ENCODE data around the gene RPS8.
"Not testable (repeated sequence)": the region's sequence is repeated elsewhere in the genome, so short reads cannot be mapped to it uniquely, and the experiment has no call there.

Gene RPS8

DNA sequence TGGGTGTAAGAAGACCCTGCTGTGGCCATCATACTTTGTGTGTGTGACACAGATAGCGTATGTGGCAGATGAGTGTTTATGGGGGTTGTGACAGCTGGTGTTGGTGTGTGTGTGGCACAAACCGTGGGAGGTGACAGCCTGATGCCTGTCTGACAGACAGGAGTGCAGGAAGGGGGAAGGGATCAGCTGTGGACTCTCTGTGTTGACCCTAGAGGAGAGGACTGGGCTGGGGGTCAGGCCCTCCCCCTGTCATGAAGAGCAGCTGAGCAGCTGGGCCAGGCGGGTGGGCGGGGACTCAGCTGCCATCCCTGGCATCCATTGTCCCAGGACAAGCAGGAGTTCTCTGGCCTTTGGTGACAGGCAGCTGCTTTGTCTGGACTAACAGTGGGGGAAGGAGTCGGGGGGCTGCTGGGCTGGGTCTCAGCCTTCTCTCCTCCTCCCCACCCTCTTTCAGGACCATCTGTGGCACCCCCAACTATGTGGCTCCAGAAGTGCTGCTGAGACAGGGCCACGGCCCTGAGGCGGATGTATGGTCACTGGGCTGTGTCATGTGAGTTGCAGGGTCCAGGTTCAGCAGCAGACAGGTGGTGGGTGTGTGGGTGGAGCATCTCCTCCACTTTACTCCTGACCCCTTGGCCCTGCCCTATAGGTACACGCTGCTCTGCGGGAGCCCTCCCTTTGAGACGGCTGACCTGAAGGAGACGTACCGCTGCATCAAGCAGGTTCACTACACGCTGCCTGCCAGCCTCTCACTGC lies 27.1 kb downstream of the RPS8 start:
- in situ Hi-C loops (cut with HindIII; ENCODE audit: low sequenced_read_pairs), result no loop called here

DNA sequence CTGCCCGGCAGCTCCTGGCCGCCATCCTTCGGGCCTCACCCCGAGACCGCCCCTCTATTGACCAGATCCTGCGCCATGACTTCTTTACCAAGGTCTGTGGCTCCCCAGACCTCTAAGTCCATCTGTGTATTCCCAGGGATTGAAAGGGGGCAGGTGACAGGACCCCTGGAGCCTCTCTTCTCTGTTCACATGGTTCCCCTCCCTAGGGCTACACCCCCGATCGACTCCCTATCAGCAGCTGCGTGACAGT lies 27.6 kb downstream of the RPS8 start:
- in situ Hi-C loops (cut with HindIII; ENCODE audit: low sequenced_read_pairs), result no loop called here

DNA sequence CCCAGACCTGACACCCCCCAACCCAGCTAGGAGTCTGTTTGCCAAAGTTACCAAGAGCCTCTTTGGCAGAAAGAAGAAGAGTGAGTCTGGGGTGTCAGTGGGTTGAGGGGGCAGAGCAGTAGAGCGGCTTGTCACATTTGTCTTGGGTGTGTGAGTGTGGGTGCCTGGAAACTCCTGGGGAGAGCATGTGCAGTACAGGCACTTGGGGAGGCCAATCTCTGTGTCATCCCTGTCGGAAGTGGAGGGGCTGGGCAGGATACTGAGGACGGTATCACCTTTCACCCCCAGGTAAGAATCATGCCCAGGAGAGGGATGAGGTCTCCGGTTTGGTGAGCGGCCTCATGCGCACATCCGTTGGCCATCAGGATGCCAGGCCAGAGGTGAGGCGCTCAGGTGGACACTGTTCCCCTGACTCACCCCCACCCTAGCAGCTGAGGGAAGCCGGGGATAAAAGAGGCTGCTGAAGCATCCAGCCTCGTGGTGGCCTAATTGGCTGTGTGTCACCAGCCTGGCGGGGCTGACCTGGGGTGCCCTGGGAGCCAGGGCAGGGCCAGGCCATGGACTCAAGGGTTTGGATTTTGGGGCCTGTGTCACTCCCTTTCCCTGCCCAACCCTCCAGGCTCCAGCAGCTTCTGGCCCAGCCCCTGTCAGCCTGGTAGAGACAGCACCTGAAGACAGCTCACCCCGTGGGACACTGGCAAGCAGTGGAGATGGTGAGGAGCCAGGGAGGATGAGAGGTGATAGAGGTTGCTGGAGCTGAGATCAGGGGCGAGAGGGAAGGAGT lies 28.2 kb downstream of the RPS8 start:
- in situ Hi-C loops (cut with HindIII; ENCODE audit: low sequenced_read_pairs), result no loop called here

DNA sequence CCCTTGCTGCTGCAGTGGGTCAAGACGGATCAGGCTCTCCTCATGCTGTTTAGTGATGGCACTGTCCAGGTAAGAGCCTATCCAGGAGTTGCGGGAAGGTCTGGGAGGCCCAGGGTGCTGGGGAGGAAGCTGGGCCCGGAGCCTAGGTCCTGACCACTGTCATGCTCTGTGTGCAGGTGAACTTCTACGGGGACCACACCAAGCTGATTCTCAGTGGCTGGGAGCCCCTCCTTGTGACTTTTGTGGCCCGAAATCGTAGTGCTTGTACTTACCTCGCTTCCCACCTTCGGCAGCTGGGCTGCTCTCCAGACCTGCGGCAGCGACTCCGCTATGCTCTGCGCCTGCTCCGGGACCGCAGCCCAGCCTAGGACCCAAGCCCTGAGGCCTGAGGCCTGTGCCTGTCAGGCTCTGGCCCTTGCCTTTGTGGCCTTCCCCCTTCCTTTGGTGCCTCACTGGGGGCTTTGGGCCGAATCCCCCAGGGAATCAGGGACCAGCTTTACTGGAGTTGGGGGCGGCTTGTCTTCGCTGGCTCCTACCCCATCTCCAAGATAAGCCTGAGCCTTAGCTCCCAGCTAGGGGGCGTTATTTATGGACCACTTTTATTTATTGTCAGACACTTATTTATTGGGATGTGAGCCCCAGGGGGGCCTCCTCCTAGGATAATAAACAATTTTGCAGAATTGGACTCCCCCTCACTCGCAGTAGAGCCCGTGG lies 30.1 kb downstream of the RPS8 start:
- in situ Hi-C loops (cut with HindIII; ENCODE audit: low sequenced_read_pairs), result no loop called here

DNA sequence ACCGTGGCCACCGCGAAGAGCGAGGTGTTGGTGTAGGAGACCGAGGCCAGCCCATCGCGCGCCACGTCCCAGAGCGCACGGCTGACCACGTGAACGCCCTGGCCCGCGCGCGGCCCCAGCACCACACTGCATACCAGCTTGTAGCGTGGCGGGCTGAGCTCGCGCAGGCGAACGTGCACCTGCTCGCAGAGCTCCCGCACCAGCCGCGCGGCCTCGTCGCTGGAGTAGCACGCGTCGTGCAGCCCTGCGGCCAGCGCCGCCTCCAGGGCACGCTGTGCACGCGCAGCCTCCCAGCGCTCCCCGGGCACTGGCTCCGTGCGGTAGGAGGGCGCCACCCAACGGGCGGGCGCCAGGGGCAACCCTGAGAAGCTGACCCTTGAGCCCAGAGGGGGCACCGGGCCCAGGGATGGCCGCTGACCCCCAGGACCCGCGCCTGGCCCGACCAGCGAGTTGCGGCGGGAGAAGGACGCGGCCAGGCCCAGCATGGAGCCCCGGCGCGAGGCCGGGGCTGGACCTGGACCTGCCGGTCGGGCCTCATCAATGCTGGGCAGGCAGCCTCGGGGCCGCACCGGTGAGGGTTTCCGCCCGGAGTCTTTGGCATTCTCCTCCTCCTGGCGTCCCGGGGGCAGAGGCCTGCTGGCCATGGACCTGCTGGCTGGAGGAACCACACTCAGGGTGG lies 30.8 kb downstream of the RPS8 start:
- in situ Hi-C loops (cut with HindIII; ENCODE audit: low sequenced_read_pairs), result no loop called here

DNA sequence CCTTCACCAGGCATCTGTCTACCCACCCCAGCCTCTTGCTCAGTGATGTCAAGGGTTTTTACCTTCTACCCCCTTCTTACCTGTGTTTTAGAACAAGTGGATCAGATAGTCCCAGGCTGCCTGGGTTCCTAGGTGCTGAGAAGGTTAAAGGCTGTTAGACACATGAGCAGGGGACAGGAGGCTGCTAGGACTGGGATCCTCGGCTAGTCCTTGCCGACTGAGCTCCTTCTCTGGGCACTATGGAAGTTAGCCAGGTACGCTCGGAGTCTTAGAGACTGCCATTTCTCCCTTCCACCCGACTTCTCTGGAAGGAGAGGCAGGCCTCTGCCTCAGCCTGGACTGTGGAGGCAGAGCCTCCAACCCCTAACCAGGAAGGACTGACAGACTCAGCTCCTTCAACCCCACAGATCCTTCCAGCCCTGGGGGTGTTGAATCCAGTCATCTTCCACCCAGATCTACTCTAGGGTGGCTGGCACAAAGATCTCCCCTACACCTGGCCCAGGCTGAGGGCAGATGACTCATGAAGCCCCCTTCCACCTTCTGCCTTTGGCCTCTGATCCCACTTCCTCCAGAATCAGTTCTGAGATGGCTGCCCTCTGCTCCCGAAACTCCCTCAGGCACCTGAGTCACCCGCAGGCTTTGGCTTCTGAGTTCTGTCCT lies 31.5 kb downstream of the RPS8 start, which contains the start of gene DYNLT4:
TSS of gene DYNLT4 (minus strand) at position 648 of the 660 bp plus-strand sequence. CDS start 683 bp downstream, outside the sequence.
- in situ Hi-C loops (cut with HindIII; ENCODE audit: low sequenced_read_pairs), result no loop called here

DNA sequence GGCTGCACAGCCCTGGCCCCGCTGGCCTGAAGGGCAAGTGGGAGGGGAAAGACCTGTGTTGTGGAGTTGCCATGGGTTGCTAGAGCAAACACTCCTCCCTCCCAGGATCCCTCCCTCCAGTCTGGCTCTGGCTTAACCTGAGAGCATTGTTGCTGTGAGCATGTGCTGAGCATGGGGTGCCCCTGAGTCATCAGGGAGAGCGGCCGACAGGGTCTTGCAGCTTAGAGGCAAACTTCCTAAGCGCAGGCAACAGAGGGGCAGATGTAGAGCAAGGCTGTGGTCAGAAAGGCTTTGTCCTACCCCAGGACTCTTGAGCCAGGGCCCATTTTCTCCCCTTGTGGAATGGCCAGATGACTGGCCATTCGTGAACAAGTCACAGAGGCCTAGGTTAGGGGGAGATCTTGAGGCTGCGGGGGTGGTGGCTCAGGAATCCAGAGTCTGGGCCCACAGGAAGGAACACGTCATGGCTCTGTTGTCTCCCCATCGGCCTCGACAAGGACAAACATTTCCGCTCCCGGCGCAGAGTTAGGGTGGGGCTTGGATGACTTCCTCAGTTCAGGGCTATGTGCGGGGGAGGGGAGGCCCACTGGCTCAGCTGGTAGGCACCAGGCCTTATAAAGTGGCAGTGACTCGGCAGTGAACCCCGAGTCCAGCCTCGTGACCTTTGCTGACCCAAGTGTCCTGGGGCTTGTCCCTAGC lies 32.2 kb downstream of the RPS8 start:
- in situ Hi-C loops (cut with HindIII; ENCODE audit: low sequenced_read_pairs), result no loop called here

DNA sequence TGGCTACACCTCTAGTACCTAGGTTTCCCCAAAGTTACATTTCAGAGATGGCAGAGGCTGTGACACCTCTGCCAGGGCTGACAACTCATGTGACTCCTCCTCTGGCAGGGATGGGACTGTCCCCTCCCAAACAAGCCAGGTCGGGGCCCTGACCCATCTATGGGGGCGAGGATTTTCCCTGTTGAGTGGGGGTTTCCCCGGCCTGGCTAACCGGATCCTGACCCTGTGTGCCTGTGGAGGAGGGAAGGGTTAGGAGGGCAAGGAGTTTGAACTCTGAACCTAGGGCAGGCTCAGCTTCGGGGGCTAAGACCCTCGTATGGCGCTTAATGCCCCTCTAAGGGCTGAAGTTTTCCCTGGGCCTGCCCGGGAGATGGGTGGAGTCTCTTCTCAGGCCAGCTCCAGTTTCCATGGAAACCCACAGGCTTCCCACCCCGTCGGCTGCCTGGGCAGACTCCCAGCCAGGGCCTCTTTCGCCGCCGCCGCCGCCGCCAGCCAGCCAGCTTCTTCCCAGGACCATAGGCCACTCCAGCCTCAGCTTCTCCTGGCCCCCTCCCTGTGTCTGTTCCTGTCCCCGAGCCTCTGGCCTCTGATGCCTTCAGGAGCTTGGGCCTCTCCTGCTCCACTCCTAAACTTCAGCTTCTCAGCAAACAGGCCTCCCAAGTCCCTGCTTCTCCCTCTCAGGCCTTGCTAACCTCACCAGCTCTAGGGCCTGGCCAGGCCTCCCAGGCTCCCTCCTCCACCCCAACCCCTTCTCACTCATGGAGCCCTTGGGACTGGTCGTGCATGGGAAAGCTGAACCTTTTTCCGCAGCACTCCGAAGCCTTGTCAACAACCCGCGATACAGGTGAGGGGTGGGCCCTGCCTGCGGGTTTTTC lies 33.0 kb downstream of the RPS8 start, which contains the start of gene BTBD19:
TSS of gene BTBD19 (plus strand) at position 461 of the 875 bp plus-strand sequence. CDS start at position 759, 298 bp downstream.
- in situ Hi-C loops (cut with HindIII; ENCODE audit: low sequenced_read_pairs), result no loop called here

DNA sequence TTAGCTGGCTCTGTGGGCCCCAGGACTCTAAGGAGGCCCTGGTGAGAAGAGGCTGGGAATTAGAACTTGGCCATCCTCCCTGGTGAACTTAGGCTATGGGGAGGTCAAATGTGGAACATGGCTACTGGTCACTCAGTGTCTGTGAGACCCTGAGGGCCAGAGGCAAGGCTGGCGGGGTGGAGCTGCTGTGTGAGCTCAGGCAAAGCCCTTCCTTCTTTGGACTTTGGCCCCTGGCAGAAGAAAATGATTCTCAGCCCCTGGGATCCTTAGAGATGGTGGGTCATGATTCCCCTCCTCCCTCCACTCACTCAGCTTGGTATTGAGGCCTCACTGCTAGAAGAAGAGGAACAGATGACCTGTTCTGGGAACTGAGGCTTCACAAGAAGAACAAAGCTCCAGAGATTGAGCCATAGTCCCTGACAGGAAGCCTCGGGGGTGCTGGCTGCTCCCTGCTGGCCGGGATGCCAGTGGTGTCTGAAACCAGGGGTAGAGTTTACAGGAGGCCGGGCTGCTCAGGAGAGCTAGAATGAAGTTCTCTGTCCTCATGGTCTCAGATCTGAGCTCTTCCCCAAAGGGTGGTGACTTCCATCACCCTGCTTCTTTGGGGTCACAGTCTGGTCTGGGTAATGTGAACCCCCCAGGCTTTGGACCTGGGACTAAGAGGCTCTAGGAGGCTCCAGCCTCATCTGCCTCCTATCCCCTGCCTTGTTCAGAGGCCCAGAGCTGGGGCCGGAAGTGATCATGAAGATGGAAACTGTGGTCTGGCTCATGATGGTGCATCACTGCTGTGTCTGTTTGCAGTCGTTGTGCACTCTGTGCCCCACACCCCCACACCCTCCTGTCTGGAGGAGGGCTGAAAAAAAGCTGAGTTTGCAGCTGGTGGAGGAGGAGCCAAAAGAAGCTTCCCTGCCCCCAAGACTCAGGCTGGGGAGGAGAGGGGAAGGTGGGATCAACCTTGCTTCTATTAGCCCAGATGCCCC lies 33.9 kb downstream of the RPS8 start:
- in situ Hi-C loops (cut with HindIII; ENCODE audit: low sequenced_read_pairs), result no loop called here

DNA sequence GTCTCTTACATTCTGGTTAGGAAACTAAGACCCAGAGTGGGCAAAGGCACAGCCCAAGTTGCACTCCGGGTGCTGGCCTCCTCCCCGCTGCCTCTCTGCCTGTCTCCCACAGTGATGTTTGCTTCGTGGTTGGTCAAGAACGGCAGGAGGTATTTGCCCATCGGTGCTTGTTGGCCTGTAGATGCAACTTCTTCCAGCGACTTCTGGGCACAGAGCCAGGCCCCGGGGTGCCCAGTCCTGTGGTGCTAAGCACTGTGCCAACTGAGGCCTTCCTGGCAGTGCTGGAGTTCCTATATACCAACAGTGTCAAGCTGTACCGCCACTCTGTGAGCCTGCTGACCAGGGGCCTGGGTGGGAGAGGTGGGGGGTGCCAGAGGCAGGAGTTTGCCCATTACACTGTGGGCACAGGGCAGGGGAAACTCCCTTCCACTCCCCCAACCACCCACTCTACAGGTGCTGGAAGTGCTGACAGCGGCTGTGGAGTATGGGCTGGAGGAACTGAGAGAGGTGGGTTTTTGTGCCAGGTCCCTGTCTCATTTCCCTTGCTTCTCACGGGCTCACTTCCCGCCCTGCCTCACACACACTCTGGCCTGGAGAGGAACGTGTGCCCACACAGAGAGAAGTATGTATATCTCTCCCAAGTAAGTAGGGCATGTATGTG lies 34.9 kb downstream of the RPS8 start:
- in situ Hi-C loops (cut with HindIII; ENCODE audit: low sequenced_read_pairs), result no loop called here

DNA sequence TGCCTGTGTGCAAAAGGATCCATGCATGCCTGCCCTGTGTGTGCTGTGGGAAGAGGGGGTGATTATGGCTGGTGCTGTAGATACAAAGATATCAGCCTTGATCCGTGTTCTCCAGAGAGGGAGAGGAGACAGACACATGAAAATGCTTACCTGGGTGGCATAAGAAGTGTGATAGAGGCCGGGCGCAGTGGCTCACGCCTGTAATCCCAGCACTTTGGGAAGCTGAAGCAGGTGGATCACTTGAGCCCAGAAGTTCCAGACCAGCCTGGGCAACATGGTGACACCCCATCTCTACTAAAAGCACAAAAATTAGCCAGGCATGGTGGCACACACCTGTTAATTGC lies 35.4 kb downstream of the RPS8 start:
- in situ Hi-C loops (cut with HindIII; ENCODE audit: low sequenced_read_pairs), result not testable (repeated sequence)

DNA sequence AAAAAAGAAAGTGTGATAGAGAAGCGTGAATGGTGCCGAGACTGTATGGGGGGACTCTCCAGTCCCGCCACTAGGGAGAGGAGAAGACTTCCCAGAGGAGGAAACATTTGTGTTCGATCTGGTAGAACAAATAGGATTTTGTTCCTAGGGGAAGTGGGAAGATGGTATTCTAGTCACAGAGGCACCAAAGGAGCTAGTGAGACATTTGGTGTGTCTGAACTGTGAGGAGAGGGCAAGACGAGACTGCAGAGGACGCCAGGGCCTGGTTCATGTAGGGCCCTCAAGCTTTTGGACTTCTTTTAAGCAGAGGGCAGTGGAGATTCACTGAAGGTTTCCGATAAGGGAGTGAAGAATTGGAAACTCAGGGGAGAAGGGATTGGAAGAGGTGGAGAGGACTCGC lies 35.9 kb downstream of the RPS8 start:
- in situ Hi-C loops (cut with HindIII; ENCODE audit: low sequenced_read_pairs), result no loop called here

DNA sequence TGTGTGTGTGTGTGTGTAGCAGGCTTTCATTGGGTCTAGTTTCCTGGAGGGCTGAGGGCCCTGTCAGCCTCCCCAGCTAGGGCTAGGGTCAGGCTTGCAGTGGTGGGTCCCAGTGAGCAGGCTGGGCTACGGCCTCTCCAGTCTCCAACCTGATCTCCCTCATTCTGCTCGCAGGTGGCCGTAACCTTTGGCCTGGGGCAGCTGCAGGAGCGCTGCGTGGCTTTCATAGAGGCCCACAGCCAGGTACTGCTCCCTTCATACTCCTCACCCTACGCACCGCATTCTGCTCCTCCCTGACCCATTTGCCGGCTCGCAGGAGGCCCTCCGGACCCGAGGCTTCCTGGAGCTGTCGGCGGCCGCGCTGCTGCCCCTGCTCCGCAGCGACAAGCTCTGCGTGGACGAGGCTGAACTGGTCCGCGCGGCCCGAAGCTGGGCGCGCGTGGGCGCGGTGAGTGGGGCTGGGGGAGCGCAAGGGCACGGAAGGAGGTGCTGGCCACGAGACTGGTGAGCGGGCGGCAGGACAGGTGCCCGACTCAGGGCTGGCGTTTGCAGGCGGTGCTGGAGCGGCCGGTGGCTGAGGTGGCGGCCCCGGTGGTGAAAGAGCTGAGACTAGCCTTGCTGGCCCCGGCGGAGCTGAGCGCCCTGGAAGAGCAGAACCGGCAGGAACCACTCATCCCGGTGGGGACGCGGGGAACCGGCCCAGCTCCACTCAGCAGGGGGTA lies 37.6 kb downstream of the RPS8 start:
- in situ Hi-C loops (cut with HindIII; ENCODE audit: low sequenced_read_pairs), result no loop called here

DNA sequence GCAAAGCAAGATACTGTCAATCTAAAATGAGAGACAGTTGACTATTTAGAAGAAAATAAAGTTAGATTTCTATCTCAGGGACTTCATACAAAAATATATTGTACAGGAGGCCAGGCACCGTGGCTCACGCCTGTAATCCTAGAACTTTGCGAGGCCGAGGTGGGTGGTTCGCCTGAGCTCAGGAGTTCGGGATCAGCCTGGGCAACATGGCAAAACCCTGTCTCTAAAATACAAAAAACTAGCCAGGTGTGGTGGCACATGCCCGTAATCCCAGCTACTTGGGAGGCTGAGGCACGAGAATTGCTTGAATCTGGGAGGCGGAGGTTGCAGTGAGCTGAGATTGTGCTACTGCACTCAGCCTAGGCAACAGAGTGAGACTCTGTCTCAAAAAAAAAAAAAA lies 40.6 kb downstream of the RPS8 start:
- in situ Hi-C loops (cut with HindIII; ENCODE audit: low sequenced_read_pairs), result not testable (repeated sequence)

DNA sequence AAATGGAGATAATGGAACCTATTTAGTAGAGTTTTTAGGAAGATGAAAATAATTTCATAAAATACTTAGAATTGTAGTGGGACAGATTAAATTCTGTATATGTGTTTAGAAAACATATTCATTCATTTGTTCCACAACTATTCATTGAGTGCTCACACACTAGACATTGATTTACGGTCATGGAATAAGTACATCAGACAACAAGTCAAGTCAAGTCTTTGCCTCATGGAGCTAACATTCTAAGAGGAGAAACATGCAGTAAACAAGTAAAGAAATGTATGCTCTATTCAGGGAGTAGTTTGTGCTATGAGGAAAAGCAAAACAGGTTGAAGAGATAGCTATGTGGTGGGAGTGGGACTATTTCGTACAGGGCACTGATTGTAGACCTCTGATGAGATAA lies 42.0 kb downstream of the RPS8 start:
- in situ Hi-C loops (cut with HindIII; ENCODE audit: low sequenced_read_pairs), result no loop called here

DNA sequence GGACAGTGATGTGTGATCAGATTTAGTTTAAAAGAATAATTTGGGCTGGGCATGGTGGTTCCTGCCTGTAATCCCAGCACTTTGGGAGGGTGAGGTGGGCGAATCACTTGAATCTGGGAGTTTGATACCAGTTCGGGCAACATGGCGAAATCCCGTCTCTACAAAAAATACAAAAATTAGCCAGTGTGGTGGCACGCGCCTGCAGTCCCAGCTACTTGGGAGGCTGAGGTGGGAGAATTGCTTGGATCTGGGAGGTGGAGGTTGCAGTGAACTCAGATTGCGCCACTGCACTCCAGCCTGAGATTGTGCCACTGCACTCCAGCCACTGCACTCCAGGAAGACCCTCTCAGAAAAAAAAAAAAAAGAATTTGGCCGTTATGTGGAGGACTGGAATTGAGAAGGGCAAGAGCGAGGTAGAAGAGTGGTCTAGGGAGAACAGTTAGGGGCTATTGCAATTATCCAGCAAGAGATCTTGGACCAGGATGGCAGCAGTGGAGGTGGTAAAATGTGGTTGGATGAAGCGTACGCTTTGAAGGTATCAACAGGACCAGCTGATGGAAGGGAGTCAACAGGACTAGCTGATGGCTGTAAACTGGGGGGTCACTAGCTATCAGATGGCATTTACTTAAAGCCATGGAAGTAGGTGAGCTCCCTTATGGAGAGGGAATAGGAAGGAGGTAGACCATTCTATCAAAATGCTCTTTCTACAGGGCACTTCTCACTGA lies 42.6 kb downstream of the RPS8 start:
- in situ Hi-C loops (cut with HindIII; ENCODE audit: low sequenced_read_pairs), result no loop called here
